Glomerular endothelial cell (primary cell): ENCODE measurements around the gene MYO1A. TPM values are rescaled to one million over a fixed set of nuclear protein-coding genes. Genes with fewer than 3 reads are reported as not detected.

Source experiments
- total RNA-seq: library from RNA; depleted of rRNA; stranded (reverse); fragments of >200 nt; gene quantifications from 2 replicates; pipeline ENCODE4 v1.2.3, GENCODE V29; 2015

Gene MYO1A
- total RNA-seq, 1 donor from 2014 or later: not detected

Other genes starting within 250 kb of the MYO1A start
- gene SDR9C7, start 115.7 kb downstream of the MYO1A start, total RNA-seq: not detected in 2 replicates
- 0.05 TPM in 1 of 2 replicates, not detected in the other for gene RDH16, start 92.5 kb downstream of the MYO1A start, total RNA-seq
- 5.3 and 8.0 TPM in 2 replicates for gene ZBTB39, start 43.6 kb downstream of the MYO1A start, total RNA-seq
- not detected in 2 replicates for gene TAC3, start 33.6 kb downstream of the MYO1A start, total RNA-seq
- gene NEMP1, start 28.7 kb upstream of the MYO1A start, total RNA-seq: 7.9 and 8.0 TPM in 2 replicates
- 16.4 and 17.2 TPM in 2 replicates for gene NAB2, start 39.0 kb upstream of the MYO1A start, total RNA-seq
- gene STAT6, start 61.2 kb upstream of the MYO1A start, total RNA-seq: 91.2 and 108 TPM in 2 replicates
- 12.4 and 21.4 TPM in 2 replicates for gene LRP1, start 78.4 kb upstream of the MYO1A start, total RNA-seq
- not detected in 2 replicates for gene LRP1-AS, start 97.5 kb upstream of the MYO1A start, total RNA-seq
- gene NXPH4, start 166.7 kb upstream of the MYO1A start, total RNA-seq: 0.05 and 2.5 TPM in 2 replicates
- 64.0 and 92.2 TPM in 2 replicates for gene SHMT2, start 179.6 kb upstream of the MYO1A start, total RNA-seq
- 0.18 and 0.58 TPM in 2 replicates for gene STAC3, start 201.1 kb upstream of the MYO1A start, total RNA-seq